Activated CD4-positive, CD25-positive, alpha-beta regulatory T cell treated with anti-CD3 and anti-CD28 coated beads, Interleukin-2, amount 50 U/mL, for 24 hours (primary cell): ENCODE data around the gene TAX1BP1.
"Not testable (repeated sequence)": the region's sequence is repeated elsewhere in the genome, so short reads cannot be mapped to it uniquely, and the experiment has no call there.

ENCODE experiments used
- ATAC-seq, 2 donors: fragments of 150-1000 bp; cut with Tn5 transposase; one replicate each; pipeline ENCODE4 v1.10.0; 2021; ENCODE audit warnings: mild to moderate bottlenecking in 1 of 2, moderate library complexity in 1 of 2

Gene TAX1BP1

DNA sequence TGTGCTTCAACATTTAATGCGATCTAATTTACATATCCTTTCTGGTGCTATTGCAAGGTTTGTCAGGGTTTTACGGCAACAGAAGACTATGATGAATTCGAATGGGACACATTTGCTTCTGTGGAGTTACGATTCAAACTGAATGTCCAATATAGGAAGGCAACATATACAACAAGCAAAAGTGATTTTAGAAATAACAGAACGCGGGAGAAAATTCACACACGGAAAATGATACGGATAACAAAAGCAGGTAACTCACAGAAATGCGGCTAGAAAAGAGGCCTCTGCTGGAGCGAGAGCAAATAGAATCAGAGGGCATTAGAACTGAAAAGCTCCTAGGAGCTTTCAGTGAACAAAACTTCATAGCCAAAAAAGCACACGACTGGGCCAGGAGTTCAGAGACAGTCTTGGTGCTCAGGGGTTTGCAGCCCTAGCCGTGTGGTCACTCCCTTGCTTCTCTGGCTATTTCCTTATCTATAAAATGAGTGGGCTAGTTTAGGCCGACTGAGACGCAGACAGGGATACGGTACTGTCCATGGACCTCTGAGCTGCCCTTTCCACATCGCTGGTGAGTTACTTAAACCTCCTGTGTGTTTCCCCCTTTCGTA lies 557 bp upstream of the TAX1BP1 start:
- peak; percentile 4 to 12 for ATAC-seq

DNA sequence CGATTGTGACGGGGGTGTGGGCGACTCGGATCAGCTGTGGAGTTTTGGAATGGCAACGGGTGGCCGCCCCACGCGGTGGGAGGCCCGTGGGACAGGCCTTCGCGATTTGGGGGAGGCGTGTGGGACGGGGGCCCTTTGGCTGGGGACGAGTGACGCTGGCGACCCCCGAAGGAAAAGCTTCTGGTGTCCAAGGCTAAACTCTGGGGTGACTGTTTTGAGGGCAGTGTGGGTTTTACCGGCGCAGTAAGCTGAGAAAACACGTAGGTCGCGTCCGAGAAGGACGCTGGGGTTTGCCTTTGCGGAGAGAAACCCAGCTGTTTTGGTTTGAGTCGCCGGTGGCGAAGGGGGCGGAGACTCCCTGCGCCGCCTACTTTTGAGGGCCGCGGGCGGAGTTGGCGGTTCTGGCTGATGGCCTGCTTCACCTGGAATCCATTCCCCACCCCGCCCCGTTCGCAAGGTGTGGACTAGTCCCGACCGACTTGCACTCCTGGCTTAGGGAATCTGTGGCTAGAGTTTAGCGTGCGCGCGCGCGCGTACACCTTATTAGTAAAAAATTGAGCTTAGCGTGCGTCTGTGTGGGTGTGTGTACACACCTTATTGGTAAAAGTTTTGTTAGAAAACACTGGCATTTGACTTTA lies 606 bp downstream of the TAX1BP1 start:
- ATAC-seq, result peak; percentile 70 to 75

DNA sequence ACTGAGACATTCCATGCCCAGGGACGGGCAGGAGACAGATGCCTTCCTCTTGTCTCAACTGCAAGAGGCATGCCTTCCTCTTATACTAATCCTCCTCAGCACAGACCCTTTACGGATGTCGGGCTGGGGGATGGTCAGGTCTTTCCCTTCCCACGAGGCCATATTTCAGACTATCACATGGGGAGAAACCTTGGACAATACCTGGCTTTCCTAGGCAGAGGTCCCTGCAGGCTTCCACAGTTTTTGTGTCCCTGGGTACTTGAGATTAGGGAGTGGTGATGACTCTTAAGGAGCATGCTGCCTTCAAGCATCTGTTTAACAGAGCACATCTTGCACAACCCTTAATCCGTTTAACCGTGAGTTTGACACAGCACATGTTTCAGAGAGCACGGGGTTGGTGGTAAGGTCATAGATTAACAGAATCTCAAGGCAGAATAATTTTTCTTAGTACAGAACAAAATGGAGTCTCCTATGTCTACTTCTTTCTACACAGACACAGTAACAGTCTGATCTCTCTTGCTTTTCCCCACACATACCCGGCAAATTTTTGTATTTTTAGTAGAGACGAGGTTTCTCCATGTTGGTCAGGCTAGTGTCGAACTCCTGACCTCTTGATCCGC lies 2.2 kb downstream of the TAX1BP1 start:
- not testable (repeated sequence) for ATAC-seq

DNA sequence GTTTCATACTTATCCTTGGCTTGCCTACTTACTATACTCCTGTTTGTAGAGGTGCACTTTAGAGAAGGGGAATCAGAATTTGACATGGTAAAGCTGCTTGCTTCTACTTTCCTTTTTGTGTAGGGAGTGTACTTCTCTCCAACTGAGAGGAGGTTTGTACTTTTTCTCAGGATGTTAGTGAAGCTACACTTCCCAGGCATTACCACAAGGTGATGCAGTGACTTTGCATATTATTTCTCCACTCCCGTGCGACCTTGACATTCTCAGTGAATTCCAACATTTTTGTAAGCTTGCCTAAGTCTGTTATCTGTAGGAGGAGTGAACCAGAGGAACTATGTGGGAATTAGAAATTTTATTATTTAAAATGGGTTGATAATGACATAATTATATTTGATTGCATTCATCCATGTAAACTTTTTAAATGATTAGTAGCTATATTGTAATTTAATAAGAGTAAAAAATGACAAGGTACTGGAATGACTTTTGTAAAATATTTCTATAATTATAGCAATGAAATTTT lies 5.2 kb downstream of the TAX1BP1 start:
- no peak for ATAC-seq

DNA sequence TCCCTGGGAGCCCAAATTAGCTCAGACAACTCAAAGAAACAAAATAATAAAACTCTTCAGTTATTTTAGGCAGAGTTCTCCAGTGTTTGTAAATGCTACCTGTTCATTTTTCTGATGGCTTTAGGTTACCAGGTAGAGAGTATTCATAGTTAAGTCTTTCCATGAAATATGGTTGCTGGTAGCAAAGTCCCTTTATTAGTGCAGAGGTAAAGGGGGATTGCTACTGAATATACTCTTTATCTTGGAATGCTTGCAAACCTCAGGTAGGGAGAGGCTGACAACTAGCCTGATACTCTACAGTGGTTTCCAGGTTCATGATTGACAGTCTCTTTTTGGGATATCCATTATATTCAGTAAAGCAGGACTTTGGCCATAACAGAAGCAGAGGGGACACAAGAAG lies 6.5 kb downstream of the TAX1BP1 start:
- no peak for ATAC-seq

DNA sequence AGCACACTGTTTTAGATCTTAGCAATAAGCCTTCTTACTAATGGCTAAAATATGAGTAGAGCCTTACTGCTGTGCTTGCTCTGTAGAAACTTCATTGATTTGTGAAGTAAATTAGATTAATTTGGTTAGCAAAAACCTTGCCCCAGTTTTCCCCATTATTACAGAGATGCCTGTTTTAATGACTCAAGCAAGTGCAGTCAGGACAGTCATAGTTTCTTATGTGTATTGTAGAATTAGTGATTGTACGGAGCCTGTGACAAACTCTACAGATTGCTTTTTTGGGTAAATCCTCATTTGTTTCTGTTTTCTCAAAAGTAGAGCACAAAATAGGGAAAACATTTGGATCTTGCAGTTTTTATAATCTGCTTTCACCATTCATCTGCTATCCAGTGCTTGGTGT lies 7.0 kb downstream of the TAX1BP1 start:
- peak; percentile 48 to 84 for ATAC-seq

DNA sequence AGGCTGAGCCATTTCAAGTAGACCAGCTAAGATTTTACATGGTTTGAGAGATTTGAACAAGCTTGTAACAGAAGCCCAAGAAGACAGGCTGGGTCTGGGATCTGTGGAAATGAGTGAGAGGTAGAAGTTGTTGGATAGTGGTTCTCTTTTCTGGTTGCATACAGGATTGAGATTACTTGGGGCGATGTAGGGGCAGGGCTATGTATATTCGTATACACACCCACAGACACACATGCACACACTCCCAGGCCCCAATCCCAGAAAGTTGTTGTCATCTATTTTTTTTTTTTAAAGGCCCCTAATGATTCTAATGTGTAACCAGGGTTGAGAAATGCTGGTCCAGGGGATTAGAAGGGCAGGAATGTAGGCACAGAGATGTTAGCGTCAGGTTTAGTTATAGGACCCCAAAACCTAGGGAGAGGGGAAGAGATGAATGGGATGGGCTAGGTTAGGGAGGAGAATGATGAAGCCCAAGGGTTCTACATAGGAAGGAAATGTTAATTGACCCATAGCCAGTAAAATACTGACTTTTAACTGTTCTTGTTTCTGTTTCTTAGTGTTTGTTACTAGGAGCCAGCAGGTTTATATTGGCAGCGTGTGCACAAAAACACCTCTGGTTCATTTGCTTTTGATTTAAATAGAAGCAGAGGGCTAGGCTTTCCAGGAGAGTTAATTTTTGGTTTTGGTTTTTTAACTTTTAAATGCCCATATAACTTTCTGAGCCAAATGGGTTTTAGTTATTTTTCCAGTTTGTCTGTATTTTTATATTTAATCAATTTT lies 7.8 kb downstream of the TAX1BP1 start:
- ATAC-seq, result no peak

DNA sequence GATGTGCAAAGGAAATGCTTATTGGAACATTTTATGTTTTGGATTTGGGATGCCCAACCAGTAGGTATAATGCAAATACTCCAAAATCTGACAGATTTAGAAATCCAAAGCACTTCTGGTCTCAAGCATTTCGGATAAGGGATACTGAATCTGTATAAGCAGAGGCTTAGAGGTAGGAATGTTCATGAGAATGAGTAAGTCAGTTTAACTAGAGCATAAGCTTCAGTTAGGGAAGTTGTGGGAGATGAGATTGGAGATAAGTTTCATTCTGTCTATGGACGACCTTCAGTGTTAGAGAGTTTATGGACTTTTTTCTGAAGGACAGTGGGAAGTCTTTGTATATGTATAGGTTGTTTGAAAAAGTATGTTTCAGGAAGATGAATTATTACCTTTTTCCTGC lies 10.4 kb downstream of the TAX1BP1 start:
- no peak for ATAC-seq

DNA sequence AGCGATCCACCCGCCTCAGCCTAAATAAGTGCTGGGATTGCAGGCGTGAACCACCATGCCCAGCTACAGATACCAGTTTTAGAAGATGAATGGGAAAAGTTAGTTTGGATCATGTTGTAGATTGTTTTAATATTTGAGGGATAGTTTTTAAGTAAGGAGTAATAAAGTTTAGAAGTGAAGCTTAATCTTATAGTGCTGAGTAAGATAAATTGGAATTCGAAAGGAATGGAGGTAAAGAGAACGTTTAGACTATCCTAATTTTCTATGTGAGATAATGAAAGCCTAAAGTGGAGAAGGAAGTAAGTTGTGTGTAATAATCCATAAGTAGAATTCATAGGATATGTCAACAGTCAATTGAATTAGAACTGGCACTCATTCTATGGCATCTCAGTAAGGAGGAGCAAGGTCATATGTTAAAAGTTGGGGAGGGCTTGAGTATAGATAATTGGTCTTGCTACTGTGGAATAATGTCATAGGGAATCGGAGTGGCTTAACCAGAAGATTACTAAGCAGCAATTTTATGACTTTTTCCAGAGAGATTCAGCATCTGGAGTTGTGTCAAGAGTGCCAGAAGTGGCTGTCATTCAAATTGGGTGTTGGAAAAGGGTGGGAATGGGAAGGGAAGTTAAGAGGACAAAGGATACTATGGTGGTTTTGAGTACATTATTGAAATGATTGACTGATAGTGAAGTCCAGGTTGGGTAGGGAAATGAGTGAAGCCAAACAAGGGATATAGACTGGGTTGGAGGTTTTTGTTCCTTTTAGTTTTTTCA lies 12.1 kb downstream of the TAX1BP1 start:
- no peak for ATAC-seq

DNA sequence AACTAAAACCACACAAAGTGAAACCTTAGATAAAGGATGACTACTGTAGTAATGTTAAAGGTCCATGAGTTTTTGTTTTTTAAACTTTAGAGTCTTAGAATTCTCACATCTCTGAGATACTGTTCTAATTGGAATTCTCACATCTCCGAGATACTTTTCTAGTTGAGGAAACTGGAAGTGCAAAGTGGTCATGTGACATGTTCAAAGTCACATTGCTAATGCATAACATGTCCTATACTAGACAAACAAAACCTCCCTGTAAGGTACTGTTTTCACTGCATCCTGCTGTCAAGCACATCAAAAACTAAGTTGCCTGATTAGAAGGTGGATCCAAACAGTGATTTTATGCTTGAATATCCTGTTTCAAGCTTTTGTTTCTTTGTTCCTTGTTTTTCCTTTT lies 13.9 kb downstream of the TAX1BP1 start:
- no peak for ATAC-seq

DNA sequence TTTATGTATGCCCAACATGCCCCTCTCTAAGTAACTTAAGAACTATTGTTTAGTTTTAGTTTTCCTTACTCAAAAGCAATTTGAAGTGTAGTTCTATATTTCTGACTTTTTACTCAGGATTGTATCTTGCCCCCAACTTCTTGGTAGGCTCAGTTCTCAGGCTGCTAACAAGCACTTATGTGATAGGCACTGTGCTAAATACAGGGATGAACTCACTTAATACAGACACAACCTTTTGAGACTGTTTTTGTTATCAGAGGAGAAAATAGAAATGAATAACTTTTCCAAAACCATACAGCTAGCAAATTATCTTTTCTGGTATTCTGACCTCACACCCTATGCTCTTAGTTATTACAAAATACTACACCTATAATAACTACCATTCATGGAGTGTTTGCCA lies 16.3 kb downstream of the TAX1BP1 start:
- ATAC-seq, result no peak

DNA sequence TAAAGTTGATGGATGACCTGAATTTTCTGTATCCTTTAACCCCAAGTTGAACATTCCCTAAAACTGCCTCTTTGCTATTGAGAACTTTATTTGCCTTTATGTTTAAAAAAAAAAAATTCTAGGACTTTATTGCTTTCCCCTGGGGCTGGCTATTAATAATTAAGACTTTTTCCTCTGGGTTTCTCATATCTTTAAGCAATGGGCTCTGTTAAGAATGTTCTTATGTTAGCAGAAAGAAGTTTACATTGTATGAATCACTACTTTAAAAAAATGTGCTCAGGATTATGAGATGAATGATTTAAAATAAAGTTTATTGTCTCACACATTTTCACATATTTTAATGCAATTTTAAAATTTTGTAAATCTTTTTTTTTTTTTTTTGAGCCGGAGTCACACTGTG lies 19.5 kb downstream of the TAX1BP1 start:
- ATAC-seq, result no peak

DNA sequence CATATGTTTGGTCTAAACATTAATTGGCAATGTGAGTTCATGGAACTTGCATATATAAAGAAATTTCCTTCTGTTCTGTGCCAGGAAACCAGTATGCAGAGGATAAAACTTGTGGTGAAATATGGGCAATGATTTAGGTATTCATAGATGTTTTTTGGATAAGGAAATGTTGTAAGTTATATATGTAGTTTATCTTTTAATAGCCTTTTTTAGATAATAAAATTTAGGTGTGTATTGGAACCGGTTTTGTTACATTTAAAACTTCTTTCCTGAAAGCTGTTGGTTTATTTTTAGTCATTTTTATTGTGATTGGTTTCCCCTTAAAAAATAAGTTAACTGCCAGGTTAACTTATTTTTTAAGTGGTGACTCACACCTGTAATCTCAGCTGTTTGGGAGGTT lies 22.1 kb downstream of the TAX1BP1 start:
- no peak for ATAC-seq

DNA sequence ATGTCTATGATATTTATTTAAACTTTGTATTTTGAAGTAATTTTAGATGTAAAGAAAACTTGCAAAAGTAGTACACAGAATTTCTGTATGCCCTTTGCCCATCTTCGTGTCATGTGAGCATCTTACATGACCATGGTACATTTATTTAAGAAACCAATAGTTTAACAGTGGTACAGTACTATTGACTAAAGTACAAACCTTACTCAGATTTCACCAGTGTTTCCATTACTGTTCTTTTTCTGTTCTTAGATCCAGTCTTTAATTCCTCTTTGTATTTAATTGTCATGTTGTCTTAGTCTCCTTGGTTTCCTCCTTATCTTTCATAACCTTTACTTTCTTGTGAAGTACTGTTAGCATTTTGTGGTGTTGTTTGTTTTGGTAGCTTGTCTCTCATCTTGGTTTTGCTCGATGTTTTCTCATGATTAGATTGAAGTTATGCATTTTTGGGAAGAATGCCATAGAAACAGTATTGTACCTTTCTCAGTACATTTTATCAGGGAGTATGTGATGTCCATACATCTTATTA lies 24.1 kb downstream of the TAX1BP1 start:
- no peak for ATAC-seq

DNA sequence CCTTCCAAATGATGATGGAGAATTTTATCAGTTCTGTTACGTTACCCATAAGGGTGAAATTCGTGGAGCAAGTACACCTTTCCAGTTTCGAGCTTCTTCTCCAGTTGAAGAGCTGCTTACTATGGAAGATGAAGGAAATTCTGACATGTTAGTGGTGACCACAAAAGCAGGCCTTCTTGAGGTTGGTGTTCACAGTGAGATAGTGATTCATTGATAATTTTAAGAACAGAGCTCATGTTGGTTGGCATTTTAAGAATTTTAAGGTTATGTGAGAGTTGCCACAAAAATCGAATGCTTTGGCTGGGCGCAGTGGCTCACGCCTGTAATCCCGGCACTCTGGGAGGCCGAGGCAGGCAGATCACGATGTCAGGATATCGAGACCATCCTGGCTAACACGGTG lies 25.9 kb downstream of the TAX1BP1 start:
- ATAC-seq, result no peak

DNA sequence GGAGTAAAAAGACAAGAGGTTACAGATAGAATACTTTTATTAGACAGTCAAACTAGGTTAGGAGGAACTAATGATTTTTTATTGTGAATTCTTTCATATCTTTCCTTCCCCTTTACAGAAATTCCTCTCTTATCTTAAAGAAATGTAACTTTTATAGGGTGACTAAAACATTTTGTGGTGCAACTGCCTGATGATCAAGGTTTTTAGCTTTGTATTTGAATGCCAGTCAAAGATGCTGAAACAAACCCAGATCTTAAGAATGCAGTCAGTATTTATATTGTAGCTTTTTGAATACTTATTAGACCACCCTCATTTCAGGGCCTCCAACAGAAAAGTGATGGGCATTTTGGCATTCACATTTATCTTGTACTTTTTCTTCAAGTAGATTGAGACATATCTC lies 27.4 kb downstream of the TAX1BP1 start:
- ATAC-seq, result no peak

DNA sequence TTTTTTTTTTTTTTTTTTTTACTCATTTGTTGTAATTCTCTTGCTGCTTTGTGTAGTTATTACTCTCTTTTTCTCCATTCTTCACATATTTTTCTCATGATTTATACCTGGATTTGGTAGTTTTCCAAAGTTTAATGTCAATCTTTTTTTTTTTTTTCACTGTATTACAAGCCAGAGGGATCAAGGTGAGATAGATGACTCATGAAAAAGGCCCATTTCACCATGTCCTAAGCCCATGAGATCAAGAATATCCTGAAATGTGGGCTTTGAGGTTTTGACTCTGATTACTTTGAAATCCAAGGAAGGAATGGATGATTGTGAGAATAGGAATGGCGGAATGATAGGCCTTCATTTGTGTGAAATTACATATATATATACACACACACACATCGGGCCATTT lies 31.1 kb downstream of the TAX1BP1 start:
- no peak for ATAC-seq

DNA sequence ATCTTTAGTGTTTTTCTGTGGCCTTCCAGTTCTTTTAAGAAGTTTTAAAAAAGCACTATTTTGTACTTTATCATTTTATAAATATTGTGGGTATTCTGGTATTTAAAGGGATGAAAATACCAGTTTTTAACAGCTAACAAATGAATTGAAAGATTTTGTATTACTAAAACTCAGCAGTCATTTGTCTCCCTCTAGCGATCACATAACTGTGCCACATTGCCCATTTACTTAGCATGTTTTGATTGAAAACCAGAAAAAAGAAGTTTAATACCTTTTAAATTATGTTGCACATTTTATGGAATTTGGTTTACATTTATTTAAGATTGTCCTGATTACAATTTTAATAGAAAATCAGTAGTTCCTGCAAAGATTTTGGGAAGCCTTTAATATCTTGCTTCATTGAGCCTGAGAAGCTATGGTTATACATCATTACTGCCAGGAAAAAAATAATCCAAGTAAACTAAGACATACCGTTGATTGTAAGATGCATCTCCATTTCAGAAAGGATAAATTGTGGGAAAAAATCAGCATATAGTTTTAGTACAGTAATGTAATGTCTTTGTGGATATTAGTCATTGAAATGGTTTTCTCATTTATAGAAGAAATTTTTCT lies 34.9 kb downstream of the TAX1BP1 start:
- no peak for ATAC-seq

DNA sequence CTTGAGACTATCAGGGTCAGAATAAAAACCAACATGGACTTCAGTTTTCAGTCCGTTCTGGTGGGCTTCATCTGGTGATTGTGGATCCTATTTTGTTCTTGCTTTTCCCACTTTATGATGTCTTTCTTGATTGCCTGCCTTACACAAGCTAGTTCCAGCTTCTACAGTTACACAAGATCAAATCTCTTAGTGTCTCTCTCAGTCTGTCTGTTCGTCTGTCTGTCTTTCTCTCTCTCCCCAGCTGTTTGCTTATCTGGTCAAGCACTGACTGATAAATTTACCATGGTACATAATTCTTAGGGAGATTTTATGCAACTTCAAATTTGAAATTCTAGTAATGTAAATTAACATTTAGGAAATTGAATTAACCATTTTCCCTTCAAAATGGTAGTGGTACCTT lies 35.8 kb downstream of the TAX1BP1 start:
- ATAC-seq, result no peak

DNA sequence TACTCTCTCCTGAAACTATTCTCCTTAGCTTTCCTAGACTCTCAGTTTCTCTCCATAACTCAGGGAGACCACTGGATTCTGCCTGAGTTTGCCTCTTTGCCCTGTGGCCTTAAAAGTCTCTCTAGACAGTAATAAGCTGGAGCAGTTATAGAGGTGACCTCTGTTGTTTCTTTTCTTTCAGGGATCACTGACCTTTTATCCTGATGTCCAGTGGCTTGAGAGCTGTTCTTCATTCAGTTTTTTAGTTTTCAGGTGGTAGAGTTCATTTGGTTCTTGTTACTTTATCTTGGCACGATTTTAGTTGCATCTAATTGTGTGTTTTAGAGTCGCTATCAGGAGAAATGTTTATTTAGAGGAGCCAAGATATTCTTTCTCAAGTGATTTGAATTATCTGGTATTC lies 37.7 kb downstream of the TAX1BP1 start:
- ATAC-seq, result no peak

DNA sequence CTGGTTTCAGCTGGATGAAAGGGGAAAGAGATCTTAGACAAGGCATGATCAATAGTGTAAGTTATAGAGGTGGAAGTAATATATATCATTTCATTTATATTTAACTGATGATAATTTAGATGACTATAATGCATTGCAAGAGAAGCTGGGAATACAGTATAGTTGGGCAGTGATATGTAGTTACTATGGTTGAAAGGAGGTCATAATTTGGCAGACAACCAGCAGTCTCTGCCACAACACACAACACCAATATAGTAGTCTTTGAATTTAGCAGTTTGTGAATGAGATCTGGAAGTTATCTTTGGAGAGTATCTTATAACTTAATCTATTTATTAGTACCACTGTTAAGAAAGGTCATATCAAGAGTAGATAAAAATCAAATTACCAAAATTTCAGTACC lies 39.9 kb downstream of the TAX1BP1 start:
- ATAC-seq, result no peak

DNA sequence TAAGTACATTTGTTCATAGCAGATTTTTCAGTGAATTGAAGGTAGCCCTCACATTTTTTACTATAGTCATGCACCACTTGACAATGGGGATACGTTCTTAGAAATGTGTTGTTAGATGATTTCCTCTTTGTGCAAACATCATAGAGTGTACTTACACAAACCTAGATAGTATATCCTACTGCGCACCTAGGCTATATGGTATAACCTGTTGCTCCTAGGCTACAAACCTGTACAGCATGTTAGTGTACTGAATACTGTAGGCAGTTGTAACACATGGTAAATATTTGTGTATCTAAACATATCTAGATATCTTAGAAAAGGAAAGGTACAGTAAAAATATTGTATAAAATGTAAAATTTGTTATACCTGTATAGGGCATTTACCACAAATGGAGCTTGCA lies 41.2 kb downstream of the TAX1BP1 start:
- no peak for ATAC-seq
